OCI-LY3 (cell line): Measurements from ENCODE around the gene MGAT3.

Experiments
- EZH2phosphoT487 ChIP-seq: fragments of 200-600 bp; shearing (Covaris generic); IDR thresholded peaks from 2 replicates; pipeline ENCODE4 v1.6.1; 2018; ENCODE audit warnings: antibody characterized with exemption, mixed run types, low read depth
- TF ChIP-seq, protein P1 (sequence below): fragments of 200-600, 300-600 bp; sonication (generic); IDR thresholded peaks from 2 replicates; pipeline ENCODE4 v1.5.1; 2014; ENCODE audit warnings: antibody characterized with exemption, low read length, low read depth

DNA sequence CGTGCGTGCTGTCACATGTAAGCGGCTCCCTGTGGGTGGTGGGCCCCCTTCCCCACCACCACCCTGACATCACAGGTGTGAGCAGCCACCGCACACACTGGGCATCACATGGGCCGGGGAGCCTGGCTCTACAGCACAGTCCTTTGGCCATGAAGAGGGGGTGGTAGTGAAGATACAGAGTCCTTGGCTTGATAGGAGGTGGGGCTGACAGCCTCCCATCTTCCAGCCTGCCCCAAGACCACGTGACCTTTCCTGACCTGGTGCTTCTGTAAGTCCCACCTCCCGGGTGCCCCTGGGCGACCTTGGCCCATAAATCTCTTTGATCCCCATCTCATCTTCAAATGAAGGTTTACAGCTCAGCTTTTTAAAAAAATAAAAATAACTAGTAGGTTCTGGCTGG is 21.2 kb upstream of the MGAT3 start:
- TF ChIP-seq, protein P1, sequence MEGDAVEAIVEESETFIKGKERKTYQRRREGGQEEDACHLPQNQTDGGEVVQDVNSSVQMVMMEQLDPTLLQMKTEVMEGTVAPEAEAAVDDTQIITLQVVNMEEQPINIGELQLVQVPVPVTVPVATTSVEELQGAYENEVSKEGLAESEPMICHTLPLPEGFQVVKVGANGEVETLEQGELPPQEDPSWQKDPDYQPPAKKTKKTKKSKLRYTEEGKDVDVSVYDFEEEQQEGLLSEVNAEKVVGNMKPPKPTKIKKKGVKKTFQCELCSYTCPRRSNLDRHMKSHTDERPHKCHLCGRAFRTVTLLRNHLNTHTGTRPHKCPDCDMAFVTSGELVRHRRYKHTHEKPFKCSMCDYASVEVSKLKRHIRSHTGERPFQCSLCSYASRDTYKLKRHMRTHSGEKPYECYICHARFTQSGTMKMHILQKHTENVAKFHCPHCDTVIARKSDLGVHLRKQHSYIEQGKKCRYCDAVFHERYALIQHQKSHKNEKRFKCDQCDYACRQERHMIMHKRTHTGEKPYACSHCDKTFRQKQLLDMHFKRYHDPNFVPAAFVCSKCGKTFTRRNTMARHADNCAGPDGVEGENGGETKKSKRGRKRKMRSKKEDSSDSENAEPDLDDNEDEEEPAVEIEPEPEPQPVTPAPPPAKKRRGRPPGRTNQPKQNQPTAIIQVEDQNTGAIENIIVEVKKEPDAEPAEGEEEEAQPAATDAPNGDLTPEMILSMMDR = no peak
- TF ChIP-seq EZH2phosphoT487 = no peak
